Measurements from ENCODE around the gene ARHGAP44. TPM values are rescaled to one million over a fixed set of nuclear protein-coding genes. Genes with fewer than 3 reads are reported as not detected.

The ARHGAP44 gene
- polyA plus RNA-seq, 1 experiment: 0.40 TPM

DNA sequence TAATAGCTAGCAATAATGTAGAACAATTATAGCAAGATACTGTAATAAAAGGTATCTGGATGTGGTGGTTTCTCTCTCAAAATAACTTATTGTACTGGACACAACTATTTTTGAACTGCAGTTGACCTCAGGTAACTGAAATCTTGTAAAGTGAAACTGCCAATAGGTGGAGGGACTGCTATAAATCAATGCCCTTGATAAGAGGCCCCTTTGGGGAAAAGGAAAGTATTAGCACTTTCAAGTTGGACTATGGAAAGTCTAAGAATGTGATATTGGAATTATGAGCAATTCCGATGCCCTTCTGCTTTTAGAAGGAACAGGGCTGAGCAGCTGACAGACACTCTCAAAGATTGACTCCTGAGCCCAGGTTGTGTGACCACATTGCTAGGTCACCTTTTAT is 44.5 kb upstream of the ARHGAP44 start:
- Histone ChIP-seq H3K36me3 (ENCODE audit: control insufficient read depth, insufficient read depth, low read length) (no peaks in the 10 kb centered on the region), H3K4me3 (ENCODE audit: low read depth, low read length) (no peak overlapping the region), H3K27me3 (ENCODE audit: control insufficient read depth, insufficient read depth, low read length) (no peaks in the 10 kb centered on the region)
- TF ChIP-seq, protein P1, sequence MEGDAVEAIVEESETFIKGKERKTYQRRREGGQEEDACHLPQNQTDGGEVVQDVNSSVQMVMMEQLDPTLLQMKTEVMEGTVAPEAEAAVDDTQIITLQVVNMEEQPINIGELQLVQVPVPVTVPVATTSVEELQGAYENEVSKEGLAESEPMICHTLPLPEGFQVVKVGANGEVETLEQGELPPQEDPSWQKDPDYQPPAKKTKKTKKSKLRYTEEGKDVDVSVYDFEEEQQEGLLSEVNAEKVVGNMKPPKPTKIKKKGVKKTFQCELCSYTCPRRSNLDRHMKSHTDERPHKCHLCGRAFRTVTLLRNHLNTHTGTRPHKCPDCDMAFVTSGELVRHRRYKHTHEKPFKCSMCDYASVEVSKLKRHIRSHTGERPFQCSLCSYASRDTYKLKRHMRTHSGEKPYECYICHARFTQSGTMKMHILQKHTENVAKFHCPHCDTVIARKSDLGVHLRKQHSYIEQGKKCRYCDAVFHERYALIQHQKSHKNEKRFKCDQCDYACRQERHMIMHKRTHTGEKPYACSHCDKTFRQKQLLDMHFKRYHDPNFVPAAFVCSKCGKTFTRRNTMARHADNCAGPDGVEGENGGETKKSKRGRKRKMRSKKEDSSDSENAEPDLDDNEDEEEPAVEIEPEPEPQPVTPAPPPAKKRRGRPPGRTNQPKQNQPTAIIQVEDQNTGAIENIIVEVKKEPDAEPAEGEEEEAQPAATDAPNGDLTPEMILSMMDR (IDR thresholded peaks at IDR 0.05; ENCODE audit: insufficient read depth, low read depth, low read length): no peak
- ChIA-PET POLR2A (no interaction called here), CTCF (interaction anchor here (1.9 kb wide), 1 partner anchor 78 kb away, joined by 9 read pairs; no protein-coding TSS in a partner anchor)
- no peak for DNase-seq (ENCODE audit: low read depth)

- no peak for DNase-seq (ENCODE audit: low read depth)
- H3K36me3 ChIP-seq (ENCODE audit: control insufficient read depth, insufficient read depth, low read length): no peaks in the 10 kb centered on the region
- POLR2A ChIA-PET: no interaction called here
- CTCF ChIA-PET: no interaction called here
- TF ChIP-seq, protein P1 (IDR thresholded peaks at IDR 0.05; ENCODE audit: insufficient read depth, low read depth, low read length): no peak
- no peaks in the 10 kb centered on the region for H3K27me3 ChIP-seq (ENCODE audit: control insufficient read depth, insufficient read depth, low read length)
- no peak overlapping the region for H3K4me3 ChIP-seq (ENCODE audit: low read depth, low read length)
These were observed 43.8 kb upstream of the ARHGAP44 start for GRCh38 chr17:12745486-12745885.

DNA sequence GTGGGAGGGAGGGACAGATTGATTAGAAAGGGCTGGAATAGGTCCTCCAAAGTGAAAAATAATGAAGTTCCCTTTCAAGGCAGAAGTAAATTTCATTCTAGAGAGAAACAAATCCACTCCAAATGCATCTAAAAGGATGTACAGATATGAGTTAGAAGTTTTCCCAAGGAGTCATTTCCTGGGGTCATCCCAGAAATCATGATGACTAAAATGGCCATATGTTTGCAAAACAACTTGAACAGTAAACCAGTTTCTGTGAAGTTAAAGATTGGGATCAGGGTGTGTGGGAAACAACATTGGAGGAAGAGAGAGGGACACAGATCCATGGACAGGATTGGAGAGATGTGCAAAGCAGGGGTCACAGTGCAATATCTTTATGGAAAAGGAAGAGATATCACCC is 32.5 kb upstream of the ARHGAP44 start:
- Histone ChIP-seq H3K36me3 (ENCODE audit: control insufficient read depth, insufficient read depth, low read length) (peaks cover 3% of the 10 kb centered on the region), H3K4me3 (ENCODE audit: low read depth, low read length) (no peak overlapping the region), H3K27me3 (ENCODE audit: control insufficient read depth, insufficient read depth, low read length) (no peaks in the 10 kb centered on the region)
- CTCF ChIA-PET: interaction anchor here (0.8 kb wide), 1 partner anchor 576 kb away, joined by 3 read pairs; no protein-coding TSS in a partner anchor
- POLR2A ChIA-PET: no interaction called here
- TF ChIP-seq, protein P1 (IDR thresholded peaks at IDR 0.05; ENCODE audit: insufficient read depth, low read depth, low read length): no peak
- no peak for DNase-seq (ENCODE audit: low read depth)

DNA sequence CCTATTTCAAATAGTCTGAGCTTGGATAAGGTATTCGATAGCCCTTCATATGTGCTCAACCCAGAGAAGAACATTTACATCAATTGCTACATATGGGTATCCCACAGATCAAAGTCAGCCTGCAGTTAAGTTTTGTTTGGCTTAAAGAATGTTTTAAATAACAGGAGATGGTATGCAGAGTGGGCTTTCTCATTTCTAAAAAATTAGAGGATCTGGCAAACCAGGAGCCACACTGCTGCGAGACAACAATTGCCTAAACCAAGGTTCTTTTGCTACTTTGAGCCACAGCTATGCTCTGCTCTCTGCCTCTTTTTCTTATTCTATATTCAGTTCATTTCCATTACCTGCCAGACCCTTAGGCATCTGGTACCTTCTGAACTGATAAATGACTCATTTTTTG is 30.2 kb upstream of the ARHGAP44 start:
- TF ChIP-seq, protein P1 (IDR thresholded peaks at IDR 0.05; ENCODE audit: insufficient read depth, low read depth, low read length): no peak
- Histone ChIP-seq H3K36me3 (ENCODE audit: control insufficient read depth, insufficient read depth, low read length) (no peaks in the 10 kb centered on the region), H3K27me3 (ENCODE audit: control insufficient read depth, insufficient read depth, low read length) (no peaks in the 10 kb centered on the region), H3K4me3 (ENCODE audit: low read depth, low read length) (no peak overlapping the region)
- DNase-seq (ENCODE audit: low read depth): no peak
- POLR2A ChIA-PET: no interaction called here
- CTCF ChIA-PET: no interaction called here

DNA sequence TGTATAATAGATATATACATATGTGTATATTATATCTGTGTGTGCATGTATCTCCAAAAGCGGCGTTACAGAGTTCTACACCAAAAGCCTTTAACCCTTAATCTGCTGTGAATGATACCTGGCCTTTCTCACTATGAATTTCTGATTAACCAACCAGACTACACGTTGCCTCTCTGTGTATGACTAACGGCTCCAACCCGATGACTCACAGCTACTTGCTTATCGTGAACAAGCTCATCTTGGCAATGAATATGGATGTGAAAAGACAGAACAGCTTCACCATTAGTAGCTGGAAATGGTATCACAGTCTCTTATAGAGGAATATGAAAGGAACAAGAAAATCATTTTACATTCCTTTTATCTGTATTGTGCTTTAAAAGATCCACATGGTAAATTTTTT is 23.8 kb upstream of the ARHGAP44 start:
- CTCF ChIA-PET: interaction anchor here (1.0 to 1.1 kb wide), 2 partner anchors 24 to 217 kb away, joined by 3 to 4 read pairs; no protein-coding TSS in a partner anchor
- POLR2A ChIA-PET: no interaction called here
- no peaks in the 10 kb centered on the region for H3K27me3 ChIP-seq (ENCODE audit: control insufficient read depth, insufficient read depth, low read length)
- H3K36me3 ChIP-seq (ENCODE audit: control insufficient read depth, insufficient read depth, low read length): no peaks in the 10 kb centered on the region
- DNase-seq (ENCODE audit: low read depth): no peak
- TF ChIP-seq, protein P1 (IDR thresholded peaks at IDR 0.05; ENCODE audit: insufficient read depth, low read depth, low read length): no peak
- H3K4me3 ChIP-seq (ENCODE audit: low read depth, low read length): no peak overlapping the region

Measured in BJ (cell line).